Measurements from ENCODE around the gene TMEM242. TPM values are rescaled to one million over a fixed set of nuclear protein-coding genes. Genes with fewer than 3 reads are reported as not detected.

Gene TMEM242
- total RNA-seq (15.3 and 15.5 TPM in 2 replicates), polyA plus RNA-seq (3.4 and 5.3 TPM in 2 replicates), polyA minus RNA-seq (5.8 and 6.6 TPM in 2 replicates), Bru-seq, nascent RNA (percentile 77 among the genes with signal in this experiment), BruChase-seq, experiment 1, labeled RNA remaining after a 6-hour chase (percentile 71 among the genes with signal in this experiment), BruChase-seq, experiment 2, labeled RNA remaining after a 2-hour chase (percentile 69 among the genes with signal in this experiment)
- 7.4 TPM in 2 replicates for polyA plus RNA-seq (2011; cell fraction: cytosol; rRNA removed)
- polyA plus RNA-seq (2011; cell fraction: nucleus; rRNA removed), result 5.9 and 8.9 TPM in 2 replicates
- 8.0 and 10.3 TPM in 2 replicates for polyA plus RNA-seq (2012)
- 1.5 TPM for polyA minus RNA-seq (2011; cell fraction: cytosol; rRNA and poly(A)+ RNA removed)
- polyA minus RNA-seq (2011; cell fraction: nucleus; rRNA and poly(A)+ RNA removed), result 6.4 and 11.2 TPM in 2 replicates
- long read RNA-seq, full-length matches to known transcripts, result 110 of 173 reads
- long read RNA-seq, partial matches to known transcripts, result 3 of 173 reads
- long read RNA-seq, other reads (novel, unspliced or antisense), result 60 of 173 reads

- dilution Hi-C loops (cut with MboI; ENCODE audit: extremely low pct_ligation_motif_present, low sequenced_read_pairs), result no loop called here
- TF ChIP-seq POLR2AphosphoS5 (IDR thresholded peaks at IDR 0.05; ENCODE audit: insufficient read depth, low read depth, low read length), result peak; percentile 98
- TF ChIP-seq POLR2A (IDR thresholded peaks at IDR 0.05; ENCODE audit: low read depth, low read length), result peak; percentile 98
- no peak for TF ChIP-seq MAX (IDR thresholded peaks at IDR 0.05; ENCODE audit: insufficient read depth, insufficient read length)
- TF ChIP-seq GATA2 (IDR thresholded peaks at IDR 0.05; ENCODE audit: insufficient read depth, insufficient read length, low read depth, low read length), result peak; percentile 1
- TF ChIP-seq EZH2 (IDR thresholded peaks at IDR 0.05; ENCODE audit: borderline replicate concordance, low read depth, low read length, severe bottlenecking), result no peak
- peak; percentile 27 for TF ChIP-seq MYC (IDR thresholded peaks at IDR 0.05; ENCODE audit: low read depth, low read length)
- peak in 1 of 2 donors; percentile 14 for TF ChIP-seq CTCF (IDR thresholded peaks at IDR 0.05; ENCODE audit: extremely low read depth in 1 of 2, insufficient read depth in 1 of 2, low read depth in 1 of 2, low read length in 2 of 2)
- TF ChIP-seq FOS (IDR thresholded peaks at IDR 0.05; ENCODE audit: borderline replicate concordance, insufficient read depth, low read length), result peak; percentile 10
- TF ChIP-seq JUN (IDR thresholded peaks at IDR 0.05; ENCODE audit: borderline replicate concordance, insufficient read depth, insufficient read length, low read depth), result no peak
- Histone ChIP-seq H3K79me2 (ENCODE audit: control insufficient read depth, insufficient read depth, low read length) (peaks cover 8% of the 10 kb centered on the region), H3K9me1 (replicated peaks; ENCODE audit: control insufficient read depth, extremely low read depth, insufficient read depth, low read length) (no peaks in the 10 kb centered on the region), H3K4me3 (replicated peaks in 1 of 3; ENCODE audit: insufficient read depth in 1 of 3, low read depth in 1 of 3, low read length in 3 of 3) (peak within 1 kb of the TSS; percentile 70 to 89 (median 72)), H3K4me2 (ENCODE audit: insufficient read depth, low read length) (peak within 1 kb of the TSS; percentile 94), H3K27ac (ENCODE audit: insufficient read depth, low read depth, low read length) (peak within 1 kb of the TSS; percentile 94), H3K4me1 (ENCODE audit: control insufficient read depth, extremely low read depth, insufficient read depth, low read length) (peaks cover 30% of the 10 kb centered on the region), H2AFZ (ENCODE audit: low read depth, low read length) (peak within 1 kb of the TSS; percentile 86), H3K9me3 (replicated peaks; ENCODE audit: control insufficient read depth, insufficient read depth, low read length) (no peaks in the 10 kb centered on the region), H3K36me3 (ENCODE audit: control insufficient read depth in 2 of 2, extremely low read depth in 1 of 2, insufficient read depth in 2 of 2, low read length in 2 of 2) (peaks cover 0 to 3% of the 10 kb centered on the region in 2 experiments), H3K9ac (replicated peaks; ENCODE audit: extremely low read depth, insufficient read depth, low read length) (peak within 1 kb of the TSS; percentile 88), H3K27me3 (ENCODE audit: control insufficient read depth in 2 of 2, insufficient read depth in 2 of 2, low read length in 2 of 2) (no peaks in the 10 kb centered on the region), H4K20me1 (replicated peaks; ENCODE audit: control insufficient read depth, extremely low read depth, insufficient read depth, low read length) (no peaks in the 10 kb centered on the region)
- POLR2A ChIA-PET, result interaction anchor here (0.7 to 1.3 kb wide), 3 partner anchors 8 to 314 kb away, joined by 3 to 4 read pairs (median 4); no protein-coding TSS in a partner anchor
- intact Hi-C loops (cut with micrococcal nuclease), result loop anchor here (1.0 to 10.0 kb wide), 6 partner anchors 57 to 811 kb away; no protein-coding TSS in a partner anchor
- peak; percentile 47 for FAIRE-seq
- peak; percentile 98 for DNase-seq (ENCODE audit: low read depth, low spot score)
- CTCF ChIA-PET, result interaction anchor here (0.8 to 5.3 kb wide), 10 partner anchors 8 to 434 kb away, joined by 3 to 62 read pairs (median 4); no protein-coding TSS in a partner anchor
- BruUV-seq (replicated peaks), result TSS peak; percentile 83
Measured at GRCh38 chr6:157323255-157323965, at the start of gene TMEM242. TMEM242 (minus strand) TSS chr6:157323519; CDS start chr6:157323499, 20 bp downstream.

Measured in endothelial cell of umbilical vein (primary cell).